Stimulated activated CD8-positive, alpha-beta memory T cell treated with anti-CD3 and anti-CD28 coated beads, Interleukin-2, amount 100 ng/mL, for 48 hours (primary cell): ENCODE data around the gene IL4I1.

ENCODE experiments used
- DNase-seq, 2 donors: peaks; one replicate each; pipeline ENCODE4 v3.0.0-alpha.2; 2020; ENCODE audit warnings: low read depth in 2 of 2

Gene IL4I1

GRCh38 chr19:49863935-49864320, 32.8 kb downstream of the IL4I1 start:
- DNase-seq: no peak

GRCh38 chr19:49863254-49863934, 33.3 kb downstream of the IL4I1 start:
- no peak for DNase-seq

GRCh38 chr19:49862391-49863253, 34.1 kb downstream of the IL4I1 start:
- no peak for DNase-seq

DNA sequence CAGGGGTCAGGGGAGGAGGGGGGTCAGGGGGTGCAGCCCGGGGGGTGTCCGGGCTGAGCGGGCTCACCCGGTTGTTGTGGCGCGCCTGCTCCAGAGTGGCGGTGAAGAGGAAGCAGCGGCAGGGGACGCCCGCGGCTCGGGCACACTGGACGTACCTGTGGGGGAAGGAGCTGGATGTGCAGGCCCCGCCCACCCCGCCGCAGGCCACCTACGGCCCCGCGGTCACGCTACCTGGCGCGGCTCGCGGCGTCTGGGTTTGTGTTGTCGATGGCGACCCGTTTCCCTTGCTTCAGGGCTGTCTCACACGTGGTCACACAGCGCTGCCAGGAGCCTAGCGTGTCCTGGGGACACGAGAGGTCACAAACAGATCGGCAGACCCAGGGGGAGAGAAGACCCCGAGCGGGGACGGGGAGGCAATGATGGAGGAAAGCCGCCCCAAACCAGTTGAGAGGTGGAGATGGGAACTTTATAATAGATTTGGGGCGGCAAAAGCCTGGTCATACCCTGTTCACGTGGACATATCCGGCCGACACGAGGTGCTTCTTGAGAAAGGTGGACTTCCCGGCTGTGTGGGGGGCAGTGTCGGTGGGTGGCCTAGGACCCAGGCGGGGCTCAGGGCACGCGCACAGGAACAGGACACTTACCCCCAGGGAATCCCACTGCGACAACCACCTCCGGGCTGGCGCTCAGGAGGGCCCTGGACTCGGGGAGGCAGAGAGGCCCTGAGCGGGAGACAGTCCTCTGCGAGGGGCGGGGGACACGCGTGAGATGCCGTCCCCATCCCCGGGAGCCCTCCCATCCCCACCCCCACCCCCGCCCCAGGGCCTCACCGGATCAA, 34.9 kb downstream of the IL4I1 start:
- DNase-seq: no peak

DNA sequence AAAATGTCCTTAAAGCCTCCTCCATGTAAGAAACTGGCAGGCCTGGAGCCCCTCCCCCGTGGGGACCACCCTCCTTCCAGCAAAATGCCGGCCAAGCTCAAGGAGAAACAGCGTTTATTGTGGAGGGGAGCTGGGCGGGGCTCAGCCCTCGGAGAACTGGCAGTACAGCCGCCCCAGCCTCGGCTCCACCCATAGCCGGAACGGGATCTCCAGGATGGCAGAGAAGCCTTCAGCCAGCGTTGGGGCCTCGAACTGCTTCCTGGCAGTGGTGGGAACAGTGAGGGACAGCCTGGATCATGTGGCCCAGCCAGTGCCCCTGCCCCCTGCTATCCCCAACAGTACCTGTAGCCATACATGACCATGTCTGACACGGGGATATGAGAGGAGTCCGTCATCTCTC, 35.6 kb downstream of the IL4I1 start:
- no peak for DNase-seq

GRCh38 chr19:49860336-49861102, 36.2 kb downstream of the IL4I1 start:
- no peak for DNase-seq

- DNase-seq: no peak
These were observed 36.9 kb downstream of the IL4I1 start for GRCh38 chr19:49859682-49860335.

GRCh38 chr19:49858088-49858985, 38.4 kb downstream of the IL4I1 start:
- no peak for DNase-seq

- DNase-seq: no peak
These were observed 38.9 kb downstream of the IL4I1 start for GRCh38 chr19:49857838-49858087.

DNA sequence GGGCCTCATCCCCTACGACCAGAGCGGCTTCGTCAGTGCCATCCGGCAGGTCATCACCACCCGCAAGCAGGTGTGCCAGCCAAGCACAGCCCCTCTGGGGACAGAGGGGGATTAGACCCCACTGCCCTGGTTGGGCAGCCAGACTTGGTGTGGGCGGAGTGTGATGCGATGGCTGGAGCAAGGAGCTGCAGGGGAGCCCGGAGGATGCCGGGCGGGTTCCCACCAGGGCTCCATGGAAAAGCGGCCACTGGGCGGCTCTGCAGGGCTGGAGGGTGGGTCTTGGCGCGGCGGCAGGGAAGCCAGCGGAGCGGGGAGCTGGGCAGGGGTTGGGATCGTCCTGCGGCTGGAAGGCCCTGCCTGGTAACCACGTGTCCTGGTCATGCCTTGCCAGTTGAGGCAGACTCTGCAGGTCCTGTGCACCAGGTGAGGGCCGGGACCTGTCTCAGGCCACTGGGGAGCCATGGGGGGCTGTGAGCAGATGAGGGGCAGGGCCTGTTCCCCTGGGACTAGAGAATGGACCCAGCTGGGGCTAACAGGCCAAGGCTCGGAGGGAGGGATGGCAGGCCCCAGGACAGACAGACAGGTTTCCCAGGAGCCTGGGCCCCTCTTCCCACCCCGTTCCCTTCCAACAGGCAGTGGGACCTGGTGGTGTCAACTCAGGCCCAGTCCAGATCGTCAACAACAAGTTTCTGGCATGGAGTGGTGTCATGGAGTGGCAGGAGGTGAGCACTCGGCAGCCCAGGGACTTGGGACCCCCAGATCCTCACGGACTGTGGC, 39.4 kb downstream of the IL4I1 start:
- no peak for DNase-seq

- no peak for DNase-seq
These were observed 40.1 kb downstream of the IL4I1 start for GRCh38 chr19:49856574-49857021.

DNA sequence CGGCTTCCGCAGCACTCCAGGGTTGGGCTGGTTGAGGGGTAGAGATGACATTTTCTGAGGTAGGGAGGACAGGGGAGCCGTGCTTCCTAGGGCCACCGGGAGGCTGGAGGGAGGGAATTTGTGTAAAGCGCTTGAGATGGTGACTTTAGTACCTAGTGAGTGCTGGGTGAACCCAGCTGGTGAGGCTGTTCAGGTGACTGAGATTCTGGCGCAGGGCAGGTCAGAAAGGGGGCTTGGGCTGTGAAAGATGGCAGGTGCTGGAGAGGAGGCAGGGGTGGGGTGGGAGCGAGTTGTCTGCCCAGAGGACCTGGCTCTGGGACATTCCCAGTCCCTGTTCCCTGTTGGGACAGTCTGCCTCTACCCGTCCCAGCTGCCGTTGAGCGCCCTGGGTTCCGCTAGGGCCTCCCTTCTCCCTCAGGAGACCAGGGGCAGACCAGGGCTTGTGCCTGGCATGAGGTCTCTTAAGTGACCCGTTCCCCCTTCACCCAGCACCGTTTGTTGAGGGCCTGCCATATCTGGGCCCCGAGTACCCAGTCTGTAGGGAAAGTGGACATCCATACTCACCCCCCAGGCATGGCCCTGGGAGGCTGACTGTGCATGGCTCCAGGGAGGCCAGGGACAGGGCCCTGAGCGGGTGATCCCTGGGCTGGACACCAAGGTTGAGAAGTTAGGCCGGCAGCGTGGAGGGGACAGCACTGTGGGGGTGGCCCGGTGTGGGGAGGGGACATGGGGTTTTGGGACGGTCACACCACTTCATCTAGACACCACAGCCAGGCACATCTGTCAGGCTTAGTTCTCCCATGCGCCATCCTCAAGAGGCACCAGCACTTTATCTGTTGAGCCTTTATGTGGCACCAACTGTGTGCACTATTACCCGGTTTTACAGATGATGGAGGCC, 40.8 kb downstream of the IL4I1 start:
- DNase-seq: no peak

- no peak for DNase-seq
These were observed 41.4 kb downstream of the IL4I1 start for GRCh38 chr19:49855277-49855675.

DNA sequence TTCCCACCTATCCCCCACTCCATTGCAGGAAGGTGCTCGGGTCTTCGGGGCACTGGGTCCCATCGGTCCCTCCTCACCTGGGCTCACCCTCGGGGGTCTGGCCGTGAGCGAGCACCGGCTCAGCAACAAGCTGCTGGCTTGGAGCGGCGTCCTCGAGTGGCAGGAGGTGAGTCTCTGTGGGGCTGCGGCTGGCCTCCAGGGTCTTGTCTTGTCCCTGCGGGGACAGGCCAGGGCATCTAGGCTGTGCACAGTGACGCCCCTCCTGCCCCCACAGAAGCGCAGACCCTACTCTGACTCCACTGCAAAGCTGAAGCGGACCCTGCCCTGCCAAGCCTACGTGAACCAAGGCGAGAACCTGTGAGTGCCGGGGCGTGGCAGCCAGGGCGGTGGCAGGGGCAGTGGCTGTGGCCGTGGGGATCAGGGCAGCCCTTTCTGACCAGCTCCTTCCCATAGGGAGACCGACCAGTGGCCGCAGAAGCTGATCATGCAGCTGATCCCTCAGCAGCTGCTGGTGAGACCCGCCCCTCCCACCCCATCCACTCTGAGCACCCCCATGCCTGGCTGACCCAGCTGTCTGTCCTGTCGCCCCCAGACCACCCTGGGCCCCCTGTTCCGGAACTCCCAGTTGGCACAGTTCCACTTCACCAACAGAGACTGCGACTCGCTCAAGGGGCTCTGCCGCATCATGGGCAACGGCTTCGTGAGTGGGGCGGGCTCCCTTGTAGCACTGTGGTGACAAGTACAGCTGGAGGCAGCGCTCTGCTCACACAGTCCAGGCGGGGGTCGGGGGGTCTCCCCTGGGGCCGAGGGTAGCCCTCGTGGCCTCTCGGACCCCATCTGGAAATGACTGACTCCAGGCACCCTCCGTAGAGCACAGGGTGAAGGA, 42.1 kb downstream of the IL4I1 start:
- no peak for DNase-seq

DNA sequence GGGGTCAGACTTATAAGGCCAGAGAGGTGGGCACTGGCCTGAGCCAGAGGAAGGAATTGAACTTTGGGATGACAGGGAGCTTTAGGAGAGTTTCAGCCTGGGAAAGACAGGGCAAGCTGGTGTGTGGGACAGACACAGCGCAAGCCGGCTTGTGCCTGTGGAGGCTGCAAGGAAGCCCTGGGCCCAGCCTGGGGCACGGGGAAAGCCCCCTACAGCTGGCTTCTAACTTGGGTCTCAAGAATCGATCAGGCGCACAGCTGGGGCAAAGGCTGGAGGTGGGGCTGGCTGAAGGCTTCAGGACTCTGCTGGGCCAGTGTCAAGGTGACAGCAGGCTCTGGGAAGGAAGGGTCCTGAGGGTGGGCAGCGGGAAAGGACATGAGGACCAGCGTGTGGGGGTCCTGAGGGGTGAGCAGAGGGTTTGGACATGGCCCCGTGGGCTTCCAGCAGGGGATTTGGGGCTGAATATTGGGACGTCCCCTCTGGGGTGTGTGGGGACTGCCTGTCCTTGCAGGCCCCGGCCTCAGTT, 42.8 kb downstream of the IL4I1 start:
- DNase-seq: no peak

DNA sequence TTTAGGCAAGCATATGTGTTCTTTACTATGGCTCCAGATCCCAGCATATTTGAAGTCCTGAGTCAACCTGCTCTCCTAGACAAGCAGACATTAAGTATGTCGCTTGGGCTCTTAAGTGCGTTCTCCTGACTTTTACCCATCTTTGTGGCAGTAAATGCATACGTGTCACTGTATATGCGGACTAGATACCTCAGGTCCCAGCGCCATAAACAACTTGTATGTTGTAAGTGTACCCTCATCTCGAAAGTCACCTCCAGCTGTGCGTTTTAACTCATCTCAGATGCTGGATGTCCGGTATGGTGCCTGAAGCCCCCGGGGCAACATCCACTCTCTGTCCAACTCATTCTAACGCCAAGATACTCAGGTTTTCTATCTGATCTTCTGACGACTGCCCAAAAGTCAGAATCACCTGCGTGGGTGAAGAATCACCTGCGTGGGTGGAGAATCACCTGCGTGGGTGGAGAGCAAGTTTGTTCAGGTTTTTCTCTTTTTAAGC, 44.0 kb downstream of the IL4I1 start:
- no peak for DNase-seq
